HG03442 (cell line): ENCODE data around the gene HDGF.

Source experiments
- ATAC-seq: cut with Tn5 transposase; IDR thresholded peaks from one replicate; pipeline ENCODE4 v1.9.1; 2021; ENCODE audit warnings: mild to moderate bottlenecking, moderate library complexity; ENCODE audit not compliant: unreplicated experiment

HDGF gene

GRCh38 chr1:156727492-156727891 is 24.0 kb downstream of the HDGF start:
- ATAC-seq = no peak

GRCh38 chr1:156726549-156727226 is 24.8 kb downstream of the HDGF start:
- no peak for ATAC-seq

- ATAC-seq = no peak
These were observed 25.7 kb downstream of the HDGF start for GRCh38 chr1:156725683-156726280.

- no peak for ATAC-seq
These were observed 29.9 kb downstream of the HDGF start for GRCh38 chr1:156721535-156721934.

- no peak for ATAC-seq
These were observed 30.3 kb downstream of the HDGF start for GRCh38 chr1:156721131-156721530.

GRCh38 chr1:156717351-156717750 is 34.1 kb downstream of the HDGF start:
- ATAC-seq = no peak

- no peak for ATAC-seq
These were observed 36.6 kb downstream of the HDGF start for GRCh38 chr1:156714830-156715229.

DNA sequence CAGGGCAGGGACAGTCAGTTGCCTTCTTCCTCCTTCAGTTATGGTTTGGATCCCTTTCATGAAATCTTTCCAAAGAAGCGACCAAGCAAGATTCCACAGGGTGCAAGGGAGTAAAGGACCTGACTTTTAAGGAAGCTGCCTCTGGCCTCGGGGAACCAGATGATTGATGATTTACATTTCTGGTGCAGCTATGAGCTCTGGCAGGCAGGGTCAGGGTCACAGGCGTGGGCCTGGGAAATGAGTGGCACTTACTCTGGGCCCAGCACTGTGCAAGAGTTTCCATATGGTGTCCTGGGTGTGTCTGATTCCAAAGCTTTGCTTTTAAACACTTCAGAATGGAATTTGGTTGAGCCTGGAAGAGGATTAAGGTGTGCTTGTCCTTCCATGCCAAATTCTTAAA is 38.8 kb downstream of the HDGF start:
- no peak for ATAC-seq

GRCh38 chr1:156711011-156711817 is 40.3 kb downstream of the HDGF start:
- no peak for ATAC-seq

DNA sequence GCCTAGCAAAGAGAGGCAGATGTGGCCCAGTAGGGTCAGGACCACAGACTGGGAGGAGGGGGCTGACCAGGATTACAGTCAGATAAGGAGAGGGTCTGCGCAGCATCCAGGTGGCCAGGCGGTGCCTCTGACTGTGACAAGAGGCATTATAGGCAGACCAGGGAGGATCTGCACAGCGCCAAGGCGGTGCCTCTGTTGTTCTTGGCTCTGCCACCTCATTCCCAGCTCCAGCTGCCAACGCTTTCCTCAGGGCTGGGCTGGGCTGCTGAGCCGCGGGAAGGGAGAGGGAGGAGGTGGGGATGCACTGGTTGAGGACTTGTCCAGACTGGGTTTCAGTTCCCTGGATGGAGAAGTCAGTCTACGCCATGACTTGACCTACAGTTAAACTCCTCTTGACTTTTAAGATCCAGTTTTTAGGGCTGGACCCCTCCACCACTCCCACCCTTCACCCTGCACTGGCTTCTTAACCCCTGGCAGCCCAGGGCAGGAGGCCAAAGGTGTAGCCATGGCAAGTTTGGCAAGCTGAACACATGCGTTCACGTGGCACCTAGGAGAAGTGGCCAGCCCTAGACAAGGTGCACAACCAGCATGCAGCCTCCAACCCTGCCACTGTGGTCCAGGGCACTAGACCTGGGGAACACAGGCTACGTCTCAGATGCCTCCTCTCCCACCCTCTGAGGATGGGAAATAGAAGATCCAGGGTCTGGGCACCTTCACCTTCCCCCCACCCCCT is 41.6 kb downstream of the HDGF start:
- ATAC-seq = no peak

DNA sequence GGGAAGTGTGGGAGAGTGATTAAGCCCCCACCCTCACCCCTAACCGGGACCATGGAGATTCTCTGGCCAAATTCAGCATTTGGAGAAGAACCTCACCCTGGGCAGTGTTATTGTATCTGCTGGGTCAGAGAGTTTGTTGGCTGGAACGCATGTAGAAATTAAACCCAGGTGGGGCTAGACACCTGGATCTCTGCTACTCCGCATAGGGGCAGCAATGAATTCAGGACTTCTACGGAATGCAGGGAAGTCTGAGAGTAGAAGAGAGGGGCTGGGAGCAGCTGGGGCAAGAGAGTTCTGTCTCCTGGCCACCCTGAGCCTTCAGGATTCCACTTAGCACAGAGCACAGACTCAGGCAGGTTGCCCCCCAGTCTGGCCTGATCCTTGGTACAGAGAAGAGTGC is 42.4 kb downstream of the HDGF start:
- no peak for ATAC-seq

DNA sequence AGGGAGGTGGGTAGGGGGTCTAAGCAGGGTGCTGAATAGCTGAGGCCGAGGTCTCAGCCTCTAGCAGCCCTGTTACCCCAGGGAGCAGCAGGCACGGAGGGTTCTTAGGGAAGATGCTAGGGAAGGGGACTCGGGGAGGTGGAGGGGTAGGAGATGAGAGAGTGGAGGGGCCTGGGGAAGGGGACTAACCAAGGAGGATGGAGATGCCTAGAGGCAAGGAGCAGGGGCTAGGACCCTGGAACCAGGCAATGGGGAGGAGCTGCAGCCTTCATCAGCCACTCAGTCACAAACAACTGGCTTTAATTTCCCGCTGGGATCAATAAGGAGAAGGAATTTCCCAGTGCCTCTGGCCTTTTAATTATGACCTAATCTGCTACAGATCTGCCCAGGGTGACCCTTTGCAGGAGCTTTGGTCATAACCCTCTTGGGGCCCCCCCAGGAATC is 43.2 kb downstream of the HDGF start:
- no peak for ATAC-seq

DNA sequence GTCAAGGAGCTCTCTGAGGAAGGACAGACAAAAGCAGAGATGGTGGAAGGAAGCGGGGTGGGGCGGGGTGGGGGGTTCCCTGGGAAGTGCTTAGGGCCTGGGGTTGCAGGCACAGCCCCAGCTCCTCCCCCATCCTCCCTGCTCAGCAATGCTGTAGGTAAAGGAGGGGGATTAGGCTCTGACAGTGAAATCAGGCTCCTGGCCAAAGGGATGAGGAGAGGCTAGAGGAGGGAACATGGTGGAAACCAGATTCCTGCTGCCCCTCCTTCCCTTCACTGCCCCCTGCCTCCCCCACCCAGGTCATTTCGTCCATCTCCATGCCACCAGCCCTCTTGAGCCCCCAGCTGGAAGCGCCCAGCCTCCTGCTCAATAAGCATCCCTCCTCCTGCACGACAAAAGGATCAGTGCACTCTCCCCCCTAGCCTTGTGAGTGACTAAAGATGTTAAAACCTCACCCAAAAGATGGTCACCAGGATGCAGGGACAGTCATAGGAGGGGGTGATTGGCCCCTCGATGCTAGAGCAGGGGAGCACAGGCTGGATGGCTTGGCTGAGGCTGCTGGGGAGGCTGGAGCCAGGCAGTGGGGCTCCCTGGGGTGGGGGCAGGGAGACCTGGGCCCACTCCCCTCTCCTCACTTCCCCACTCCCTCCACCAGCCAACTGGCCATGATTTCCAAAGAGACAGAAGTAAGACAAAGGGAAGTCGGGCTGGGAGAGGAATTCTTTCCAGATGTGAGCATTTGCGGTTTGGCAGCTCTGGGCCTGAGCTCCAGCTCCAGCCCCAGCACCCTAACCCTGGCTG is 43.9 kb downstream of the HDGF start:
- ATAC-seq = no peak

DNA sequence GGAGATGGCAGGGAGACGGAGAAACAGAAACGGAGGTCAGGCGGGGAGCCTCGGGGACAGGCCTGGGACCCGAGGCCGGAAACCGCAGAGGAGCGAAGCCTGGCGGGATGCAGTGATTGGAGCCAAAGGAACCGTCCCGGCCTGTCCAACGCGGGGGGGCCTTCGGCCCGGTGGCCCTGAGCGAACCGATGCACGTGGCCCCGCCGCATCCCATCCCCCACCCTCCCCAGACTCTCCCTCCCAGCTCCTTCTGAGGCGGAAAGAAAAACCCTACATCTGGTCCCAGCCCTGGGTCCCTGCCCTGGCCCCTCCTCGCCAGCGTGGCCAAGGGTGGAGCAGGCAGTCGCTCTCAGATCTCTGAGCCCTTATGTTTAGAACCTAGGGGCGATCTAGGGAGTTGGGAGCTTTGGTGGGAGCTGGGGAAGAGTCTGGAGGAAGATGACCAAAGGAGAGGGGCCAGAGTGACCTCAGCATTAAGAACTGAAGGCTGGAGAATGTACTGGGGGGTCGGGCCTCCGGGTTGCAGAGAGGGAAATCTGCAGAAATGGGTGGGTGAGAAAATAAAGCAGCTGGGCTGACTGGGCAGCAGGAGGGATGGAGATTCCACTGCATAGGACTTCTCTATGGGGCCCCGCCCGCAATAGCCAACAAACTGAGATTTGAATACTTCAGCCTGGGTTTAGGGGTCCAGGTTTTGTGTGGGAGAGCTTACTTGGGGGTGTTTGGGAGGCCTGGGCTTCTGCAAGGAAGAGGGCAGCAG is 44.6 kb downstream of the HDGF start:
- no peak for ATAC-seq

GRCh38 chr1:156705918-156706656 is 45.4 kb downstream of the HDGF start:
- no peak for ATAC-seq

DNA sequence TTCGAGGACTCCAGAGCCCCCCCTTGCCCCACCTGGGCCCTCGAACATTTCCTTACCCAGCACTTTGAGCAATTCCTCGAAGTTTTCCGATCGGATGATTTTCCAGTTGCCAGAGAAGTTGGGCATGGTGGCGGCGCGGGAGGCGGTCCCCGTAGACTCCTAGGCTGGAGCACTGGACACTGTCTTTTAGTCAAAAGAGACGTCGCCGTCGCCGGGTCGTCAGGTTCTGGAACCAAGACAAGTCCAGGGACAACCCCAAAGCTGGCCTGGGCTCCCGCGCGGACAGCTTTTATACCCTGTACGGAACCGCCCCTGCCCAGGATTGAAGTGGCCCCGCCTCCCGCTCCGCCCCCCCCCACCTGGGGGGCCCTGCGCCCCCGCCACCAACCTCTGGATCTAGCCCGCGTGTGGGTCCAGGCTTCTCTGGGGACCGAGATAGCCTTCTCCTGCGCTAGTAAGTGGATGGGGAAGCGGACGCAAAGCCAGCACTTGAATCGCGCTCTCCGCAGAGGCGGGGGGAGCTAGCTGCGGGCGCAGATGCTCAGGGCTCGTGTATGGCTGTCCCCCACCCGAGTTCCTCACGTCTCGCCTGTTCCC is 46.1 kb downstream of the HDGF start, which contains the start of gene CRABP2:
Gene CRABP2, minus strand, starts transcription at position 263 of the 597 bp plus-strand sequence. Its CDS starts 137 bp downstream, at position 126.
- ATAC-seq = no peak

GRCh38 chr1:156704930-156705320 is 46.5 kb downstream of the HDGF start:
- no peak for ATAC-seq

- no peak for ATAC-seq
These were observed 47.2 kb downstream of the HDGF start for GRCh38 chr1:156704166-156704711.
